Measurements from ENCODE around the gene PIKFYVE. TPM values are rescaled to one million over a fixed set of nuclear protein-coding genes. Genes with fewer than 3 reads are reported as not detected.
"Not testable (repeated sequence)": the region's sequence is repeated elsewhere in the genome, so short reads cannot be mapped to it uniquely, and the experiment has no call there.

PIKFYVE gene
- total and polyA plus RNA-seq, 2 donors (not counting 1 experiment from before 2014, with no cell fraction given) = 23.8 to 40.1 TPM

- Histone ChIP-seq H3K36me3 (ENCODE audit: control insufficient read depth, insufficient read depth, low read length) (peaks cover 5% of the 10 kb centered on the region), H3K9me3 (ENCODE audit: control insufficient read depth, insufficient read depth, low read depth, low read length) (no peaks in the 10 kb centered on the region), H3K27ac (ENCODE audit: insufficient read depth, low read length) (no peak overlapping the region), H3K9ac (ENCODE audit: insufficient read depth, low read length) (no peak overlapping the region), H3K27me3 (ENCODE audit: control insufficient read depth, insufficient read depth, low read length) (no peaks in the 10 kb centered on the region), H4K20me1 (ENCODE audit: control insufficient read depth, extremely low read depth, insufficient read depth, low read length) (no peaks in the 10 kb centered on the region), H3K79me2 (ENCODE audit: control insufficient read depth, insufficient read depth, low read length) (no peaks in the 10 kb centered on the region), H3K4me3 (replicated peaks in 1 of 4; ENCODE audit: control extremely low read depth in 1 of 4, insufficient read depth in 1 of 4, low read depth in 3 of 4, low read length in 4 of 4) (no peak overlapping the region), H3K4me2 (ENCODE audit: extremely low read depth, insufficient read depth, low read length) (no peak overlapping the region), H2AFZ (ENCODE audit: low read length) (no peak overlapping the region), H3K4me1 (ENCODE audit: control insufficient read depth, extremely low read depth, insufficient read depth, low read length) (peaks cover 2% of the 10 kb centered on the region)
- TF ChIP-seq CTCF (conservative IDR thresholded peaks at IDR 0.05 in 1 of 2, IDR thresholded peaks at IDR 0.05 in 1 of 2; ENCODE audit: low read depth in 1 of 2, low read length in 2 of 2) = no peak
- TF ChIP-seq EZH2 (IDR thresholded peaks at IDR 0.05; ENCODE audit: low read length, missing control alignments) = no peak
- DNase-seq (ENCODE audit: low read depth in 2 of 2) = no peak
These were observed 86.9 kb downstream of the PIKFYVE start for GRCh38 chr2:208352644-208353567.

DNA sequence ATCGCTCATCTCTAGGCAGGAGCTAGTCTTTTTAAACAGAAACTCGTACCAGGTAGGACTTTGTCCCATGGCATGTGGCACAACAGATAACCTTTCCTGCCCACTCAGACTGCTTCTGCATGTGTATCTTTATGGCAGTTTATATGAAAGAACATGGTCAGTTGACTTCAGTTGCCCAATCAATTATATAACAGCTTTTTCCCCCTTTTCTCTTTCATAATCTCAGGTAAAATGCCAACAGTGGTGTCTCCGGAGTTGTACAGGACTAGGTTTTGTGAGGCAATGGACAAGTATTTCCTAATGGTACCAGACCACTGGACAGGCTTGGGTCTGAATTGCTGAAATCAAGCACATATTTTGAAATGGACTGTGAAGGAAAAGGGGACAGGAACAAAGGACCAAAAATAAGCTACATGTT lies 88.9 kb downstream of the PIKFYVE start:
- Histone ChIP-seq H3K4me1 (ENCODE audit: control insufficient read depth, extremely low read depth, insufficient read depth, low read length) (peaks cover 2% of the 10 kb centered on the region), H3K27ac (ENCODE audit: insufficient read depth, low read length) (no peak overlapping the region), H3K79me2 (ENCODE audit: control insufficient read depth, insufficient read depth, low read length) (no peaks in the 10 kb centered on the region), H2AFZ (ENCODE audit: low read length) (no peak overlapping the region), H3K36me3 (ENCODE audit: control insufficient read depth, insufficient read depth, low read length) (peaks cover 5% of the 10 kb centered on the region), H3K4me2 (ENCODE audit: extremely low read depth, insufficient read depth, low read length) (no peak overlapping the region), H3K9me3 (ENCODE audit: control insufficient read depth, insufficient read depth, low read depth, low read length) (no peaks in the 10 kb centered on the region), H3K4me3 (replicated peaks in 1 of 4; ENCODE audit: control extremely low read depth in 1 of 4, insufficient read depth in 1 of 4, low read depth in 3 of 4, low read length in 4 of 4) (no peak overlapping the region), H4K20me1 (ENCODE audit: control insufficient read depth, extremely low read depth, insufficient read depth, low read length) (no peaks in the 10 kb centered on the region), H3K9ac (ENCODE audit: insufficient read depth, low read length) (no peak overlapping the region), H3K27me3 (ENCODE audit: control insufficient read depth, insufficient read depth, low read length) (no peaks in the 10 kb centered on the region)
- TF ChIP-seq EZH2 (IDR thresholded peaks at IDR 0.05; ENCODE audit: low read length, missing control alignments) (no peak), CTCF (conservative IDR thresholded peaks at IDR 0.05 in 1 of 2, IDR thresholded peaks at IDR 0.05 in 1 of 2; ENCODE audit: low read depth in 1 of 2, low read length in 2 of 2) (no peak)
- no peak for DNase-seq (ENCODE audit: low read depth in 2 of 2)

DNA sequence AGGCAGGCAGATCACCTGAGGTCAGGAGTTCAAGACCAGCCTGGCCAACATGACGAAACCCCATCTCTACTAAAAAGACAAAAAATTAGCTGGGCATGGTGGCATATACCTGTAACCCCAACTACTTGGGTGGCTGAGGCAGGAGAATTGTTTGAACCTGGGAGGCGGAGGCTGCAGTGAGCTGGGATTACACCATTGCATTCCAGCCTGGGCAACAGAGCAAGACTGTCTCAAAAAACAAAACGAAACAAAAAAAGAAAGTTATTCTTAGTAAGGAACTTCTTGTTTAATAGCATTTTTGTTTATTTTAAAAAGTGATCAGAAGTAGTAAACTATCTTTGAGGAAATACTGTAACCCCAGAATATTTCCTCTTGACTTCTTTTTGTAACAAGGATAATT lies 90.4 kb downstream of the PIKFYVE start:
- not testable (repeated sequence) for H3K4me3 ChIP-seq (replicated peaks in 1 of 4; ENCODE audit: control extremely low read depth in 1 of 4, insufficient read depth in 1 of 4, low read depth in 3 of 4, low read length in 4 of 4); H3K27me3 ChIP-seq (ENCODE audit: control insufficient read depth, insufficient read depth, low read length); H2AFZ ChIP-seq (ENCODE audit: low read length); DNase-seq (ENCODE audit: low read depth in 2 of 2); H3K27ac ChIP-seq (ENCODE audit: insufficient read depth, low read length); H3K9me3 ChIP-seq (ENCODE audit: control insufficient read depth, insufficient read depth, low read depth, low read length); H3K4me2 ChIP-seq (ENCODE audit: extremely low read depth, insufficient read depth, low read length); H3K79me2 ChIP-seq (ENCODE audit: control insufficient read depth, insufficient read depth, low read length); H3K9ac ChIP-seq (ENCODE audit: insufficient read depth, low read length); H3K36me3 ChIP-seq (ENCODE audit: control insufficient read depth, insufficient read depth, low read length); H4K20me1 ChIP-seq (ENCODE audit: control insufficient read depth, extremely low read depth, insufficient read depth, low read length); H3K4me1 ChIP-seq (ENCODE audit: control insufficient read depth, extremely low read depth, insufficient read depth, low read length)

Measured in fibroblast of lung (primary cell).